Measurements from ENCODE around the gene RANBP17. TPM values are rescaled to one million over a fixed set of nuclear protein-coding genes. Genes with fewer than 3 reads are reported as not detected.

The RANBP17 gene
- total RNA-seq, 1 experiment from 2014 or later, result 6.0 TPM

DNA sequence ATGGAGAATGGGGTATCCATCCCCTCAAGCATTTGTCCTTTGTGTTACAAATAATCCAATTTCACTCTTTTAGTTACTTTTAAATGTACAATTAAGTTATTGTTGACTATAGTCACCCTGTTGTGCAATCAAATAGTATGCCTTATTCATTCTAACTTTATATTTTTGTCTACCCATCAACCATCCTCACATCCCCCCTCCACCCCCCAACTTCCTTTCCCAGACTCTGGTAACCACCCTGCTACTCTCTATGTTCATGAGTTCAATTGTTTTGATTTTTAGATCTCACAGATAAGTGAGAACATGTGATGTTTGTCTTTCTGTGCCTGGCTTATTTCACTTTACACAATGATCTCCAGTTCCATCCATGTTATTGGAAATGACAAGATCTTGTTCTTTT, 15.4 kb upstream of the RANBP17 start:
- no peaks in the 10 kb centered on the region for H3K9me3 ChIP-seq (ENCODE audit: low read length)
- no peak overlapping the region for H2AFZ ChIP-seq (ENCODE audit: low read length)
- no peaks in the 10 kb centered on the region for H3K36me3 ChIP-seq (ENCODE audit: low read depth, low read length)
- no peaks in the 10 kb centered on the region for H3F3A ChIP-seq (ENCODE audit: low read length, unreplicated experiment)
- ChIA-PET CTCF (no interaction called here), POLR2A (ENCODE audit: unreplicated experiment) (no interaction called here)
- no peak overlapping the region for H3K27ac ChIP-seq (ENCODE audit: low read length)
- TF ChIP-seq, protein P1, sequence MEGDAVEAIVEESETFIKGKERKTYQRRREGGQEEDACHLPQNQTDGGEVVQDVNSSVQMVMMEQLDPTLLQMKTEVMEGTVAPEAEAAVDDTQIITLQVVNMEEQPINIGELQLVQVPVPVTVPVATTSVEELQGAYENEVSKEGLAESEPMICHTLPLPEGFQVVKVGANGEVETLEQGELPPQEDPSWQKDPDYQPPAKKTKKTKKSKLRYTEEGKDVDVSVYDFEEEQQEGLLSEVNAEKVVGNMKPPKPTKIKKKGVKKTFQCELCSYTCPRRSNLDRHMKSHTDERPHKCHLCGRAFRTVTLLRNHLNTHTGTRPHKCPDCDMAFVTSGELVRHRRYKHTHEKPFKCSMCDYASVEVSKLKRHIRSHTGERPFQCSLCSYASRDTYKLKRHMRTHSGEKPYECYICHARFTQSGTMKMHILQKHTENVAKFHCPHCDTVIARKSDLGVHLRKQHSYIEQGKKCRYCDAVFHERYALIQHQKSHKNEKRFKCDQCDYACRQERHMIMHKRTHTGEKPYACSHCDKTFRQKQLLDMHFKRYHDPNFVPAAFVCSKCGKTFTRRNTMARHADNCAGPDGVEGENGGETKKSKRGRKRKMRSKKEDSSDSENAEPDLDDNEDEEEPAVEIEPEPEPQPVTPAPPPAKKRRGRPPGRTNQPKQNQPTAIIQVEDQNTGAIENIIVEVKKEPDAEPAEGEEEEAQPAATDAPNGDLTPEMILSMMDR (conservative IDR thresholded peaks at IDR 0.05; ENCODE audit: low read depth, low read length), result no peak
- no peak for TF ChIP-seq EZH2phosphoT487 (IDR thresholded peaks at IDR 0.05; ENCODE audit: borderline replicate concordance, low read length)
- no peak for TF ChIP-seq EZH2 (IDR thresholded peaks at IDR 0.05; ENCODE audit: low read length, unreplicated experiment)
- H4K20me1 ChIP-seq (ENCODE audit: low read length), result no peaks in the 10 kb centered on the region
- no peak overlapping the region for H3K4me3 ChIP-seq (ENCODE audit: low read length)
- no TSS peak for BruUV-seq (replicated peaks)
- no peak overlapping the region for H3K4me2 ChIP-seq (ENCODE audit: low read length)
- no peak overlapping the region for H3K9ac ChIP-seq (ENCODE audit: low read length)
- no peaks in the 10 kb centered on the region for H3K9me2 ChIP-seq (replicated peaks; ENCODE audit: low read length)
- no peak for DNase-seq
- no peak for ATAC-seq
- intact Hi-C loops (cut with micrococcal nuclease), result no loop called here
- H3K79me2 ChIP-seq (ENCODE audit: low read length), result no peaks in the 10 kb centered on the region
- no peaks in the 10 kb centered on the region for H3K4me1 ChIP-seq (ENCODE audit: insufficient read depth, low read length)
- no peaks in the 10 kb centered on the region for H3K27me3 ChIP-seq (ENCODE audit: low read length)

DNA sequence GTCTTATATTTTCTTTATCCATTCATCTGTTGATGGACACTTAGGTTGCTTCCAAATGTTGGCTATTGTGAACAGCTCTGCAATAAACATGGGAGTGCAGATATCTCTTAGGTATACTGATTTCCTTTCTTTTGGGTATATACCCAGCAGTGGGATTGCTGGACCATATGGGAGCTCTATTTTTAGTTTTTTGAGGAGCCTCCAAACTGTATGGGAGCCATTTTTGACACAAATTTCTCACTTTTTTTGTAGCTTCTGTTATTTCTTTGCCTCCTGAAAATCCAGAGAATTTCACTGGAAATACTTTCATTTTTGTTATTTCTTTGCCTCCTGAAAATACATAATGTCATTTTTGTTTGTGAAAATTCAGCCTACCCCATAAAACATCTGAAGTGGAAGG, 15.0 kb upstream of the RANBP17 start:
- Histone ChIP-seq H3K36me3 (ENCODE audit: low read depth, low read length) (no peaks in the 10 kb centered on the region), H3K4me3 (ENCODE audit: low read length) (no peak overlapping the region), H4K20me1 (ENCODE audit: low read length) (no peaks in the 10 kb centered on the region), H3K9ac (ENCODE audit: low read length) (no peak overlapping the region), H3K79me2 (ENCODE audit: low read length) (no peaks in the 10 kb centered on the region), H3K9me3 (ENCODE audit: low read length) (no peaks in the 10 kb centered on the region), H2AFZ (ENCODE audit: low read length) (no peak overlapping the region), H3K27me3 (ENCODE audit: low read length) (no peaks in the 10 kb centered on the region), H3K9me2 (replicated peaks; ENCODE audit: low read length) (no peaks in the 10 kb centered on the region), H3K4me2 (ENCODE audit: low read length) (no peak overlapping the region), H3K4me1 (ENCODE audit: insufficient read depth, low read length) (no peaks in the 10 kb centered on the region), H3K27ac (ENCODE audit: low read length) (no peak overlapping the region), H3F3A (ENCODE audit: low read length, unreplicated experiment) (no peaks in the 10 kb centered on the region)
- no peak for DNase-seq
- no peak for ATAC-seq
- CTCF ChIA-PET, result no interaction called here
- POLR2A ChIA-PET (ENCODE audit: unreplicated experiment), result no interaction called here
- TF ChIP-seq, protein P1 (conservative IDR thresholded peaks at IDR 0.05; ENCODE audit: low read depth, low read length), result no peak
- TF ChIP-seq EZH2 (IDR thresholded peaks at IDR 0.05; ENCODE audit: low read length, unreplicated experiment) (no peak), EZH2phosphoT487 (IDR thresholded peaks at IDR 0.05; ENCODE audit: borderline replicate concordance, low read length) (no peak)
- no TSS peak for BruUV-seq (replicated peaks)
- intact Hi-C loops (cut with micrococcal nuclease), result no loop called here

DNA sequence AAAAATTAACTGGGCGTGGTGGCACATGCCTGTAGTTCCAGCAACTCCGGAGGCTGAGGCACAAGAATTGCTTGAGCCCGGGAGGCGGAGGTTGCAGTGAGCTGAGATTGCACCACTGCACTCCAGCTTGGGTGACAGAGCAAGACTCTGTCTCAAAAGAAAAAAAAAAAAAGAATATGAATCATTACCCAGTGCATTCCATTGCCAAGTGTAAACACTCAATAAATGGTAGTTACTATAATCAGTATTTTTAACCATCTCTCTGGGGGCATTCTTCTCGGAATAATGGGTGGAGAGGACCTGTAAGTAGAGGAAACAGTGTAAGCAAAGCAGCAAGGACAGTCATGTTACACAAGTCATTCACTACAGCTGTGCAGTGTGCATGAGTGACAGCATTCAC, 13.8 kb upstream of the RANBP17 start:
- intact Hi-C loops (cut with micrococcal nuclease), result no loop called here
- no TSS peak for BruUV-seq (replicated peaks)
- no peak overlapping the region for H2AFZ ChIP-seq (ENCODE audit: low read length)
- POLR2A ChIA-PET (ENCODE audit: unreplicated experiment), result no interaction called here
- DNase-seq (peak; percentile 30), ATAC-seq (peak; percentile 48; the same call in 1 of the 2 replicates)
- H3K27ac ChIP-seq (ENCODE audit: low read length), result no peak overlapping the region
- H3K4me1 ChIP-seq (ENCODE audit: insufficient read depth, low read length), result no peaks in the 10 kb centered on the region
- H3K27me3 ChIP-seq (ENCODE audit: low read length), result no peaks in the 10 kb centered on the region
- H3K9me3 ChIP-seq (ENCODE audit: low read length), result no peaks in the 10 kb centered on the region
- H3F3A ChIP-seq (ENCODE audit: low read length, unreplicated experiment), result no peaks in the 10 kb centered on the region
- H3K4me3 ChIP-seq (ENCODE audit: low read length), result no peak overlapping the region
- H3K4me2 ChIP-seq (ENCODE audit: low read length), result no peak overlapping the region
- H3K9me2 ChIP-seq (replicated peaks; ENCODE audit: low read length), result no peaks in the 10 kb centered on the region
- H4K20me1 ChIP-seq (ENCODE audit: low read length), result no peaks in the 10 kb centered on the region
- no peaks in the 10 kb centered on the region for H3K36me3 ChIP-seq (ENCODE audit: low read depth, low read length)
- no peak overlapping the region for H3K9ac ChIP-seq (ENCODE audit: low read length)
- TF ChIP-seq EZH2phosphoT487 (IDR thresholded peaks at IDR 0.05; ENCODE audit: borderline replicate concordance, low read length), result no peak
- no peak for TF ChIP-seq EZH2 (IDR thresholded peaks at IDR 0.05; ENCODE audit: low read length, unreplicated experiment)
- TF ChIP-seq, protein P1 (conservative IDR thresholded peaks at IDR 0.05; ENCODE audit: low read depth, low read length), result no peak
- CTCF ChIA-PET, result no interaction called here
- no peaks in the 10 kb centered on the region for H3K79me2 ChIP-seq (ENCODE audit: low read length)
